Esophagus squamous epithelium (tissue), 4 donors: ENCODE results near the gene PSME3.

Experiments used
- CTCF ChIP-seq, 6 experiments: fragments of 450-650 bp in 4 of 6; fragments of 200-600 bp in 2 of 6; sonication (generic) in 2 of 6; IDR thresholded peaks; one replicate each; pipeline ENCODE4 v1.5.1; 2016 to 2019; ENCODE audit warnings: antibody characterized with exemption in 6 of 6, mild to moderate bottlenecking in 4 of 6, moderate library complexity in 4 of 6
- POLR2A ChIP-seq, 4 donors: fragments of 450-650 bp; IDR thresholded peaks; one replicate each; pipeline ENCODE4 v1.6.1; 2017; ENCODE audit warnings: antibody characterized with exemption in 4 of 4, mild to moderate bottlenecking in 4 of 4, moderate library complexity in 3 of 4

DNA sequence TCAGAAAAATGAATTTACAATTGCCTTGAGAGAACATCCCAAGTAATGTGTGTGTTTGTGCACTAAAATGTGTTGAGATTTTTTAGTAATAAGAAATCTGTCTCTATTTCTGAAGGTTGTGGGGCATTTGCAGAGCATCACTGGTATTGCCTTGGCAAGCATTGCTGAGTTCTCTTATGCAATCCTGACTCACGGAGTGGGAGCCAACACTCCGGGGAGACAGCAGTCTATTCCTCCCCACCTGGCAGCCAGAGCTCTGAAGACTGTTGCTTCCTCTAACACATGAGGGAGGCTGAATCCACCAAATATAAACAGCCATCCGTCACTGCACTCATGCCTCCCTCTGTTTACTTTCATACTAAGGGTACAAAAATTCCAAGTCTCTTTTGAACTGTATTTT lies 23.9 kb upstream of the PSME3 start:
- TF ChIP-seq POLR2A (IDR thresholded peaks at IDR 0.05) (no peak), CTCF (IDR thresholded peaks at IDR 0.05) (no peak)
